IMR-90 (cell line): Measurements from ENCODE around the gene USP17L18. TPM values are rescaled to one million over a fixed set of nuclear protein-coding genes. Genes with fewer than 3 reads are reported as not detected.
"Not testable (repeated sequence)": the region's sequence is repeated elsewhere in the genome, so short reads cannot be mapped to it uniquely, and the experiment has no call there.

Source experiments
- ATAC-seq: fragments of 200-7000 bp; cut with Tn5 transposase; 2 replicates; pipeline ENCODE4 v1.9.1; 2020; ENCODE audit warnings: low read depth, mild to moderate bottlenecking, moderate library complexity
- BruUV-seq: library from RNA; stranded (reverse); fragments of 400-500 nt; replicated peaks from 2 replicates; lab custom pipeline; 2021; lab: Mats Ljungman, UMichigan
- CTCF ChIA-PET: fragments of 300-600 bp; formaldehyde crosslinking; extraction: SDS; loops from one replicate; lab custom pipeline; 2021; ENCODE audit warnings: antibody characterized with exemption; lab: Yijun Ruan, JAX
- POLR2A ChIA-PET: fragments of 300-600 bp; sonication (Branson Sonifier 250); formaldehyde crosslinking; loops from one replicate; lab custom pipeline; 2022; ENCODE audit warnings: antibody characterized with exemption; ENCODE audit not compliant: unreplicated experiment; lab: Charles Lee
- DNase-seq: peaks from one replicate; pipeline ENCODE4 v3.0.0; 2013
- H2AFZ ChIP-seq: replicated peaks from 2 replicates; pipeline ENCODE3; 2013; ENCODE audit warnings: low read length, mild to moderate bottlenecking; ENCODE audit not compliant: poor library complexity
- H2AK5ac ChIP-seq: 2 replicates; pipeline ENCODE4 v1.6.1; 2013; ENCODE audit warnings: low read depth, low read length, inconsistent platforms
- H2AK9ac ChIP-seq: replicated peaks from 2 replicates; pipeline ENCODE3; 2013; ENCODE audit warnings: mild to moderate bottlenecking, low read depth, low read length, moderate library complexity; ENCODE audit not compliant: poor library complexity
- H2BK120ac ChIP-seq: 2 replicates; pipeline ENCODE4 v1.6.1; 2013; ENCODE audit warnings: low read depth, low read length, inconsistent platforms
- H2BK15ac ChIP-seq: 3 replicates; pipeline ENCODE4 v1.6.1; 2013; ENCODE audit warnings: low read depth, low read length, inconsistent platforms
- H2BK20ac ChIP-seq: 2 replicates; pipeline ENCODE4 v1.6.1; 2013; ENCODE audit warnings: low read depth, mild to moderate bottlenecking, inconsistent platforms, low read length, moderate library complexity
- H2BK5ac ChIP-seq: 2 replicates; pipeline ENCODE4 v1.6.1; 2013; ENCODE audit warnings: mild to moderate bottlenecking, low read depth, low read length, inconsistent platforms; ENCODE audit not compliant: poor library complexity, severe bottlenecking
- H3K14ac ChIP-seq: replicated peaks from 2 replicates; pipeline ENCODE4 v1.6.1; 2013; ENCODE audit warnings: low read depth, low read length, inconsistent platforms
- H3K18ac ChIP-seq: 2 replicates; pipeline ENCODE4 v1.6.1; 2013; ENCODE audit warnings: low read depth, low read length, control low read depth
- H3K23ac ChIP-seq: 2 replicates; pipeline ENCODE4 v1.6.1; 2013; ENCODE audit warnings: low read depth, low read length, inconsistent platforms
- H3K27ac ChIP-seq: 2 replicates; pipeline ENCODE4 v1.5.1; 2013; ENCODE audit warnings: mild to moderate bottlenecking, control low read depth, low read length; ENCODE audit not compliant: insufficient read depth
- H3K27me3 ChIP-seq: 2 replicates; pipeline ENCODE4 v1.6.1; 2013; ENCODE audit warnings: low read length; ENCODE audit not compliant: control insufficient read depth, insufficient read depth
- H3K36me3 ChIP-seq: 2 replicates; pipeline ENCODE4 v1.6.1; 2013; ENCODE audit warnings: low read length, mixed read lengths; ENCODE audit not compliant: control insufficient read depth, insufficient read depth
- H3K4ac ChIP-seq: 2 replicates; pipeline ENCODE4 v1.6.1; 2013; ENCODE audit warnings: low read depth, low read length, inconsistent platforms
- H3K4me1 ChIP-seq: 2 replicates; pipeline ENCODE4 v1.6.1; 2013; ENCODE audit warnings: low read length, mixed read lengths; ENCODE audit not compliant: control insufficient read depth, insufficient read depth
- H3K4me2 ChIP-seq: 2 replicates; pipeline ENCODE4 v1.6.1; 2013; ENCODE audit warnings: low read depth, mild to moderate bottlenecking, control low read depth, low read length, moderate library complexity
- H3K4me3 ChIP-seq: 2 replicates; pipeline ENCODE4 v1.5.1; 2013; ENCODE audit warnings: low read depth, mild to moderate bottlenecking, control low read depth, low read length, moderate library complexity; ENCODE audit not compliant: insufficient read depth
- H3K56ac ChIP-seq: 2 replicates; pipeline ENCODE4 v1.6.1; 2013; ENCODE audit warnings: low read length, inconsistent platforms; ENCODE audit not compliant: insufficient read depth; ENCODE audit errors: extremely low read depth
- H3K79me1 ChIP-seq, 2 experiments: 2 replicates each; pipeline ENCODE4 v1.6.1; 2013; ENCODE audit warnings: low read length in 2 of 2, inconsistent platforms in 1 of 2, low read depth in 1 of 2
- H3K9ac ChIP-seq: 2 replicates; pipeline ENCODE4 v1.6.1; 2013; ENCODE audit warnings: low read depth, low read length, control low read depth
- H3K9me1 ChIP-seq: 2 replicates; pipeline ENCODE4 v1.6.1; 2013; ENCODE audit warnings: low read length, inconsistent platforms; ENCODE audit not compliant: insufficient read depth
- H3K9me3 ChIP-seq: 2 replicates; pipeline ENCODE4 v1.6.1; 2013; ENCODE audit warnings: low read length; ENCODE audit not compliant: control insufficient read depth, insufficient read depth
- H4K20me1 ChIP-seq: 2 replicates; pipeline ENCODE4 v1.6.1; 2013; ENCODE audit warnings: low read length, inconsistent platforms; ENCODE audit not compliant: insufficient read depth
- H4K5ac ChIP-seq: 2 replicates; pipeline ENCODE4 v1.6.1; 2013; ENCODE audit warnings: mild to moderate bottlenecking, low read depth, low read length, control low read depth
- H4K8ac ChIP-seq, 2 experiments: 2 replicates each; pipeline ENCODE4 v1.6.1; 2013; ENCODE audit warnings: low read depth in 2 of 2, low read length in 2 of 2, control low read depth in 1 of 2, inconsistent platforms in 1 of 2
- H4K91ac ChIP-seq: 2 replicates; pipeline ENCODE4 v1.6.1; 2013; ENCODE audit warnings: low read depth, low read length, inconsistent platforms; ENCODE audit not compliant: insufficient read depth
- WGBS, 2 experiments: methylation state at CpG; one replicate each; pipeline versions ENCODE4 v1.1.5 to v1.1.7; 2013; ENCODE audit warnings: missing lambda C conversion rate in 2 of 2; ENCODE audit not compliant: insufficient read length in 1 of 2; ENCODE audit errors: extremely low coverage in 2 of 2; 5-methylcytosine and 5-hydroxymethylcytosine counted together
- dilution Hi-C: fragments of 300-500 bp; cut with HindIII; formaldehyde crosslinking; loops from one replicate; pipeline ENCODE4 v1.14.3; 2018; ENCODE audit warnings: low sequenced_read_pairs; ENCODE audit not compliant: unreplicated experiment
- in situ Hi-C: fragments of 300-500 bp; cut with MboI; formaldehyde crosslinking; loops from 3 replicates; pipeline ENCODE4 v1.14.3; 2019; ENCODE audit warnings: low sequenced_read_pairs, inconsistent platforms, mixed read lengths
- intact Hi-C: fragments of 100-400 bp; cut with micrococcal nuclease; formaldehyde crosslinking; loops from 2 replicates; pipeline ENCODE4 v1.10.0; 2022
- polyA plus RNA-seq, 3 experiments: library from polyadenylated mRNA; depleted of rRNA; stranded (reverse); fragments of >200 nt; gene quantifications; 2 replicates each; pipeline ENCODE4 v1.2.3, GENCODE V29; 2012; ENCODE audit warnings: low replicate concordance in 1 of 3
- total RNA-seq: library from RNA; depleted of rRNA; stranded (reverse); fragments of >200 nt; gene quantifications from 2 replicates; pipeline ENCODE4 v1.2.3, GENCODE V29; 2012

The USP17L18 gene
- total and polyA plus RNA-seq, 2 of the 4 experiments (the other 2 are of a cell fraction) = not detected

GRCh38 chr4:9262572-9262971 lies 14.1 kb downstream of the USP17L18 start, which contains the start of gene USP17L21:
TSS of gene USP17L21 (plus strand) at chr4:9262872. CDS start at chr4:9262872, 0 bp downstream.
- H3K27me3 ChIP-seq, H3K9me3 ChIP-seq, dilution Hi-C loops, H2BK20ac ChIP-seq, H3K27ac ChIP-seq, H2AK9ac ChIP-seq, H3K9ac ChIP-seq, H3K4me1 ChIP-seq, H3K36me3 ChIP-seq, H3K23ac ChIP-seq, H4K20me1 ChIP-seq, H3K4ac ChIP-seq, CTCF ChIA-PET, H2BK15ac ChIP-seq, H2BK120ac ChIP-seq, H3K79me1 ChIP-seq, BruUV-seq, ATAC-seq, POLR2A ChIA-PET, H3K4me2 ChIP-seq, DNase-seq, intact Hi-C loops, H2AFZ ChIP-seq, H3K18ac ChIP-seq, H3K56ac ChIP-seq, H3K14ac ChIP-seq, in situ Hi-C loops, H4K5ac ChIP-seq, H2AK5ac ChIP-seq, H4K91ac ChIP-seq, H2BK5ac ChIP-seq, H3K4me3 ChIP-seq, H3K9me1 ChIP-seq, H4K8ac ChIP-seq: not testable (repeated sequence)
- WGBS, 2 experiments = no CpG with 5 or more reads among the region's 13 CpGs

DNA sequence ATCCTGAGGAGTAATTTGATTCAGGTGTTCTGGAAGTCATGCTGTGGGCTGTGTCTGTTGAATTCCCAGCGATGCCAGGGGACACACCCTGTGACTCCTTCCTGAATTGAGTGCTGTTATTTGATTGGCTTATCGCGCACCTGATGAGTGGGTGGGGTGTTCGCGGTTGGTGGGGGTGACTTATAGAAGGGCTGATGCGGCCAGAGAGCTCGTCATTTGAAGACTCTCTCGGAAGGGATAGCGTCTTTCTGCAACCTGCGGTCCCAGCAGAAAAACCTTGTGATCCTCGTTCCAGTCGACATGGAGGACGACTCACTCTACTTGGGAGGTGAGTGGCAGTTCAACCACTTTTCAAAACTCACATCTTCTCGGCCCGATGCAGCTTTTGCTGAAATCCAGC lies 18.9 kb downstream of the USP17L18 start, which contains the start of gene USP17L22:
USP17L22 (plus strand) TSS at position 301 of the 400 bp plus-strand sequence; CDS start at position 301, 0 bp downstream.
- H3K36me3 ChIP-seq, H3K9me1 ChIP-seq, CTCF ChIA-PET, H3K9me3 ChIP-seq, H2BK20ac ChIP-seq, H4K5ac ChIP-seq, H4K91ac ChIP-seq, H2BK5ac ChIP-seq, H2BK15ac ChIP-seq, POLR2A ChIA-PET, H2AK9ac ChIP-seq, DNase-seq, H4K8ac ChIP-seq, H3K14ac ChIP-seq, H3K4me1 ChIP-seq, ATAC-seq, H2BK120ac ChIP-seq, H3K18ac ChIP-seq, H3K4me2 ChIP-seq, dilution Hi-C loops, H3K4ac ChIP-seq, H3K27ac ChIP-seq, H3K79me1 ChIP-seq, H3K9ac ChIP-seq, H3K27me3 ChIP-seq, intact Hi-C loops, BruUV-seq, H3K56ac ChIP-seq, H3K4me3 ChIP-seq, H3K23ac ChIP-seq, H4K20me1 ChIP-seq, H2AK5ac ChIP-seq, H2AFZ ChIP-seq, in situ Hi-C loops: not testable (repeated sequence)
- no CpG with 5 or more reads among the region's 15 CpGs for WGBS, 2 experiments
